ENCODE results near the gene KCNC3.

Gene KCNC3

DNA sequence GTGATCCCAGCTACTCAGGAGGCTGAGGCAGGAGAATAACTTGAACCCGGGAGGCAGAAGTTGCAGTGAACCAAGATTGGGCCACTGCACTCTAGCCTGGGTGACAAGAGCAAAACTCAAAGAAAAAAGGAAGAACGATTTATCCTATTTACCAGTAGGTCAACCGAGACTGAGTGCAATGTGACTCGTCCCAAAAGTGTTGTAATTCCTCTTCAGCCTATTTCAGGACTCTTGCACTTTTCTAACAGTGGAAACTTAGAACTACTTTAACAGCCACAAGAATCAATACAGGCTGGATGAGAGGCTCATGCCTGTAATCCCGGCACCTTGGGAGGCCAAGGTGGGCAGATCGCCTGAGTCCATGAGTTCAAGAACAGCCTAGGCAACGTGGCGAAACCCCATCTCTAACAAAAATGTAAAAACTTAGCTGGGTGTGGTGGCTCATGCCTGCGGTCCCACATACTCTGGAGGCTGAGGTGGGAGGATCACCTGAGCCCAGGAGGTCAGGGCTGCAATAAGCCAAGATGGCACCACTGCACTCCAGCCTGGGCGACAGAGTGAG, 42.8 kb upstream of the KCNC3 start:
- TF ChIP-seq, protein P1, sequence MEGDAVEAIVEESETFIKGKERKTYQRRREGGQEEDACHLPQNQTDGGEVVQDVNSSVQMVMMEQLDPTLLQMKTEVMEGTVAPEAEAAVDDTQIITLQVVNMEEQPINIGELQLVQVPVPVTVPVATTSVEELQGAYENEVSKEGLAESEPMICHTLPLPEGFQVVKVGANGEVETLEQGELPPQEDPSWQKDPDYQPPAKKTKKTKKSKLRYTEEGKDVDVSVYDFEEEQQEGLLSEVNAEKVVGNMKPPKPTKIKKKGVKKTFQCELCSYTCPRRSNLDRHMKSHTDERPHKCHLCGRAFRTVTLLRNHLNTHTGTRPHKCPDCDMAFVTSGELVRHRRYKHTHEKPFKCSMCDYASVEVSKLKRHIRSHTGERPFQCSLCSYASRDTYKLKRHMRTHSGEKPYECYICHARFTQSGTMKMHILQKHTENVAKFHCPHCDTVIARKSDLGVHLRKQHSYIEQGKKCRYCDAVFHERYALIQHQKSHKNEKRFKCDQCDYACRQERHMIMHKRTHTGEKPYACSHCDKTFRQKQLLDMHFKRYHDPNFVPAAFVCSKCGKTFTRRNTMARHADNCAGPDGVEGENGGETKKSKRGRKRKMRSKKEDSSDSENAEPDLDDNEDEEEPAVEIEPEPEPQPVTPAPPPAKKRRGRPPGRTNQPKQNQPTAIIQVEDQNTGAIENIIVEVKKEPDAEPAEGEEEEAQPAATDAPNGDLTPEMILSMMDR (conservative IDR thresholded peaks at IDR 0.05; ENCODE audit: low read length): no peak
- no peak for TF ChIP-seq EZH2phosphoT487 (IDR thresholded peaks at IDR 0.05; ENCODE audit: borderline replicate concordance)
- Histone ChIP-seq H3K9me3 (ENCODE audit: insufficient read depth, low read depth, low read length) (no peaks in the 10 kb centered on the region), H3F3A (ENCODE audit: low read depth) (no peaks in the 10 kb centered on the region), H3K4me2 (ENCODE audit: low read depth, low read length, poor library complexity, severe bottlenecking) (no peak overlapping the region), H3K9ac (ENCODE audit: low read depth, low read length, poor library complexity, severe bottlenecking) (no peak overlapping the region), H3K79me2 (ENCODE audit: insufficient read depth, low read length) (no peaks in the 10 kb centered on the region; the same call in 1 of the 2 replicates), H3K9me2 (replicated peaks; ENCODE audit: low read depth, low read length) (no peaks in the 10 kb centered on the region), H3K36me3 (ENCODE audit: insufficient read depth, low read length) (no peaks in the 10 kb centered on the region), H4K20me1 (ENCODE audit: insufficient read depth, low read length, poor library complexity, severe bottlenecking) (peaks cover 1% of the 10 kb centered on the region), H2AFZ (ENCODE audit: low read length) (no peak overlapping the region), H3K4me3 (ENCODE audit: low read length, poor library complexity, severe bottlenecking) (no peak overlapping the region), H3K4me1 (ENCODE audit: insufficient read depth, low read length, poor library complexity, severe bottlenecking) (peaks cover 3% of the 10 kb centered on the region), H3K27me3 (ENCODE audit: insufficient read depth, low read length, poor library complexity, severe bottlenecking) (no peaks in the 10 kb centered on the region)

DNA sequence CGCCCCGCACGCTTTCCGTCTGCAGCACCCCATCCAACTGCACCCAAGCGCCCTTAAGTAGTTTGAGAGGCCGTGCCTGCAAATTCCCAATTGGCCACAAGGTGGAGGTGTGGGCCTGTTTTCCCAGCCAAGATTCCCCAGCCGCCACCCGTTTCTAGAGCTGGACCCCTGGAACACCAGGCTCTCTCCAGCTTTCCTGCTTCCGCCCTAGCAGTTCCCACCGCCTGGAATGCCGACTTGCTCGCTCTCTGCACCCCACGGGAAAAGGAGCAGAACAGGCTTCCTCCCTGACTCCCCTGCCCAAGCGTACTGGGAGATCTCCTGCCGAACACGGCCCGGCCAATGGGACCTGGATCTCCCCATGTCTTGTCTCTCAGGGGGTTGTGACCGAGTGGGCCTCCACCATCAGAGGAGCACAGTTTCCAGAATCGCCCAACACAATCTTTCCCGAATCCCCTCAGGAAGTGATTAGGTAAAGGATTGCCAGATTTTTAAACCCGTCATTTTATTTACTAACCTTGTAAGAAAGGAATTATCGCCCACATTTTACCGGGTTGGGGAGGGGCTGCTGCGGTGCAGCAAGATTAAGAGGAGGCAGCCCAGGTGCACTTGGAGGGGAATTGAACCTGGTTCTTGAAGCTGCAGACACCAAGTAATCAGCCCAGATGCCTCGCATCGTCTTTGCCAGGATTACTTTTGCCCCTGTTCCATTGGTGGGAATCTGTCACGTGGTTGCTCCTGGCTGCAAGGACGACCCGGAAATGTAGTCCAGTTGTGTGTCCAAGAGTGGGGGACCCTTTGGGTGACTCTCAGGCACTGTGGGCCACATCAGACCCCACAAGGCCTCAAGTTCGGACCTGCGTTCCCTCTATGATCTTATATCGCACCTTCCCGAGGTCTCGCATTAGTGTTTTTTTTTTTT, 39.7 kb upstream of the KCNC3 start:
- TF ChIP-seq EZH2phosphoT487 (IDR thresholded peaks at IDR 0.05; ENCODE audit: borderline replicate concordance): no peak
- TF ChIP-seq, protein P1 (conservative IDR thresholded peaks at IDR 0.05; ENCODE audit: low read length): peak; percentile 83
- no peaks in the 10 kb centered on the region for H3K27me3 ChIP-seq (ENCODE audit: insufficient read depth, low read length, poor library complexity, severe bottlenecking)
- no peaks in the 10 kb centered on the region for H4K20me1 ChIP-seq (ENCODE audit: insufficient read depth, low read length, poor library complexity, severe bottlenecking)

DNA sequence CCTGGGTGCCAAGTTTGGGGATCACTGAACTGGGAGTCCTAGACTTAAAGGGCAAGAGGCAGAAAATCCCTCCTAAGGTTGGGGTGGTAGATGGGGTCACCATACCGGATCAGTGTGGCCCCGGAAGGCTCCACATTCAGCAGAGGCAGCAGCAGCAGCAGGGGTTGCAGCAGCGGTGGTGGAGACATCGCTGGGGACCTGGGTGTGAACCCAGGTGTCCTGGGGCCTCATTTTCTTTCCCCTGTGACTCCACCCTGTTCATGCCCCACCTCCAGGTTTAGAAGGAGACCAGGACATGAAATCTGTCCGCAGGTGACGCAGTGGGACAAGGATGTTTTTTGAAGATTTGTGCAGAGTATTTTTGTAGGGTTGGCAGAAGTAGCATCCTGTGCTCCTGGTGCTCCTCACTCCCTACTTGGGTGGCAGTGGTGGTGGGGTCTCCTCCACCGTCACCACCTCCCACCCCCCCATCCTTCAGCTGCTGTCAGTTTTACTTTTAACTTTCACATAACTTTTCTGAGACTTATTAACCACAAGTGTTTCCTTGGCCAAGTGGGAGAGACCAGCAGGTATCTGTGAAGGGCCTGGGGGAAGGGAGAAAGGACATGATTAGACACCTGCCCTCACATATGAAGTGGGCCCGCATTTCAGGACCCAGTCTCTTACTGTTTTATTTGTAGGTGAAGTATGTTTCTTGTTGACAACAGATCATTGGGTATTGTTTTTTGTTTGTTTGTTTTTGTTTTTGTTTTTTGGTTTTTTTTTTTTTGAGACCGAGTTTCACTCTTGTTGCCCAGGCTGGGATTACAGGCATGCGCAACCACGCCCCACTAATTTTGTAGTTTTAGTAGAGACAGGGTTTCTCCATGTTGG, 36.5 kb upstream of the KCNC3 start, which contains the start of gene NAPSA:
Gene NAPSA, minus strand, starts transcription at position 206 of the 873 bp plus-strand sequence. Its CDS starts 18 bp downstream, at position 188.
- H2AFZ ChIP-seq (ENCODE audit: low read length): no peak within 1 kb of the TSS
- H3K4me3 ChIP-seq (ENCODE audit: low read length, poor library complexity, severe bottlenecking): no peak within 1 kb of the TSS
- no peaks in the 10 kb centered on the region for H3F3A ChIP-seq (ENCODE audit: low read depth)
- H3K9me3 ChIP-seq (ENCODE audit: insufficient read depth, low read depth, low read length): no peaks in the 10 kb centered on the region
- no peaks in the 10 kb centered on the region for H3K27me3 ChIP-seq (ENCODE audit: insufficient read depth, low read length, poor library complexity, severe bottlenecking)
- TF ChIP-seq, protein P1 (conservative IDR thresholded peaks at IDR 0.05; ENCODE audit: low read length): no peak
- TF ChIP-seq EZH2phosphoT487 (IDR thresholded peaks at IDR 0.05; ENCODE audit: borderline replicate concordance): no peak
- no peaks in the 10 kb centered on the region for H3K79me2 ChIP-seq (ENCODE audit: insufficient read depth, low read length)
- peak within 1 kb of the TSS; percentile 17 for H3K4me2 ChIP-seq (ENCODE audit: low read depth, low read length, poor library complexity, severe bottlenecking)
- no peak within 1 kb of the TSS for H3K9ac ChIP-seq (ENCODE audit: low read depth, low read length, poor library complexity, severe bottlenecking)
- H3K9me2 ChIP-seq (replicated peaks; ENCODE audit: low read depth, low read length): no peaks in the 10 kb centered on the region
- H3K4me1 ChIP-seq (ENCODE audit: insufficient read depth, low read length, poor library complexity, severe bottlenecking): peaks cover 9% of the 10 kb centered on the region
- H4K20me1 ChIP-seq (ENCODE audit: insufficient read depth, low read length, poor library complexity, severe bottlenecking): no peaks in the 10 kb centered on the region
- no peaks in the 10 kb centered on the region for H3K36me3 ChIP-seq (ENCODE audit: insufficient read depth, low read length)

More for the DNA sequence above, 39.7 kb upstream of the KCNC3 start:
- H2AFZ ChIP-seq (ENCODE audit: low read length): peak overlapping the region; percentile 99
- H3K4me3 ChIP-seq (ENCODE audit: low read length, poor library complexity, severe bottlenecking): peak overlapping the region; percentile 73
- no peaks in the 10 kb centered on the region for H3K9me3 ChIP-seq (ENCODE audit: insufficient read depth, low read depth, low read length)
- H3K36me3 ChIP-seq (ENCODE audit: insufficient read depth, low read length): no peaks in the 10 kb centered on the region
- H3F3A ChIP-seq (ENCODE audit: low read depth): no peaks in the 10 kb centered on the region
- H3K4me2 ChIP-seq (ENCODE audit: low read depth, low read length, poor library complexity, severe bottlenecking): peak overlapping the region; percentile 84
- peaks cover 5% of the 10 kb centered on the region for H3K4me1 ChIP-seq (ENCODE audit: insufficient read depth, low read length, poor library complexity, severe bottlenecking)
- H3K9ac ChIP-seq (ENCODE audit: low read depth, low read length, poor library complexity, severe bottlenecking): peak overlapping the region; percentile 67
- no peaks in the 10 kb centered on the region for H3K9me2 ChIP-seq (replicated peaks; ENCODE audit: low read depth, low read length)
- H3K79me2 ChIP-seq (ENCODE audit: insufficient read depth, low read length): no peaks in the 10 kb centered on the region

Data from Loucy (cell line).